Stomach (tissue), 4 donors: Measurements from ENCODE around the gene C22orf39.

Experiments
- CTCF ChIP-seq, 7 experiments: fragments of 450-650 bp in 4 of 7; fragments of 200-600 bp in 3 of 7; sonication (generic) in 3 of 7; IDR thresholded peaks; one replicate each; pipeline ENCODE4 v1.5.1; 2016 to 2019; ENCODE audit warnings: antibody characterized with exemption in 7 of 7, control low read depth in 2 of 7, mild to moderate bottlenecking in 1 of 7
- EP300 ChIP-seq: sonication (generic); formaldehyde crosslinking; IDR thresholded peaks from one replicate; pipeline ENCODE4 v1.6.1; 2017; ENCODE audit warnings: antibody characterized with exemption
- POLR2A ChIP-seq, 4 donors: fragments of 450-650 bp; IDR thresholded peaks; one replicate each; pipeline ENCODE4 v1.6.1; 2016; ENCODE audit warnings: antibody characterized with exemption in 4 of 4, control low read depth in 2 of 4, mild to moderate bottlenecking in 1 of 4, moderate library complexity in 1 of 4
- POLR2AphosphoS5 ChIP-seq, 3 donors: sonication (generic); formaldehyde crosslinking; IDR thresholded peaks; one replicate each; pipeline ENCODE4 v1.6.1; 2016; ENCODE audit warnings: antibody characterized with exemption in 3 of 3

GRCh38 chr22:19479355-19480172, 32.1 kb upstream of the C22orf39 start, which contains the start of gene CDC45:
- peak in 1 of 7 experiments; percentile 13 for TF ChIP-seq CTCF (IDR thresholded peaks at IDR 0.05)
- no peak for TF ChIP-seq POLR2A (IDR thresholded peaks at IDR 0.05)
- TF ChIP-seq POLR2AphosphoS5 (IDR thresholded peaks at IDR 0.05) = peak in 2 of 3 donors; percentile 1 to 17
- TF ChIP-seq EP300 = no peak
